Activated T-helper 1 cell treated with anti-CD3 and anti-CD28 coated beads, Interleukin-12 subunit alpha, Interleukin-12 subunit beta, Interleukin-2, Interleukin-4 antibody, amounts not matched to agents 30 ng/mL and 10 ng/mL and 1 ng/mL, durations not matched to agents 14 hours and 24 hours and 36 hours (primary cell): Measurements from ENCODE around the gene CRYGA. TPM values are rescaled to one million over a fixed set of nuclear protein-coding genes. Genes with fewer than 3 reads are reported as not detected.

Experiments used
- total RNA-seq: library from RNA; stranded (reverse); gene quantifications from 2 replicates; pipeline ENCODE4 v1.2.3, GENCODE V29; 2022

CRYGA gene
- total RNA-seq, 1 donor from 2014 or later: not detected

Other genes with a start within 250 kb of the CRYGA start
- gene PLEKHM3, start 138.1 kb downstream of the CRYGA start, total RNA-seq: 6.4 and 7.3 TPM in 2 replicates
- not detected in 2 replicates for gene CRYGD, start 39.1 kb downstream of the CRYGA start, total RNA-seq
- gene CRYGC, start 33.8 kb downstream of the CRYGA start, total RNA-seq: not detected in 2 replicates
- gene CRYGB, start 17.4 kb downstream of the CRYGA start, total RNA-seq: not detected in 2 replicates
- not detected in 2 replicates for gene C2orf80, start 26.4 kb upstream of the CRYGA start, total RNA-seq
- 23.8 and 23.9 TPM in 2 replicates for gene IDH1, start 91.5 kb upstream of the CRYGA start, total RNA-seq
- gene PIKFYVE, start 102.7 kb upstream of the CRYGA start, total RNA-seq: 28.7 and 33.5 TPM in 2 replicates
- gene PTH2R, start 243.2 kb upstream of the CRYGA start, total RNA-seq: 0.10 TPM in 1 of 2 replicates, not detected in the other